Left ventricle myocardium inferior (tissue), 1 donor: ENCODE measurements around the gene RUFY3. TPM values are rescaled to one million over a fixed set of nuclear protein-coding genes. Genes with fewer than 3 reads are reported as not detected.
A peak's percentile ranks its signal among the peaks of the same experiment; 100 is the strongest.

Experiments
- DNase-seq: peaks from one replicate; pipeline ENCODE4 v3.0.0-alpha.2; 2020
- H3K27ac ChIP-seq: fragments of 200-600 bp; replicated peaks from 2 replicates; pipeline ENCODE4 v1.8.0; 2021
- H3K27me3 ChIP-seq: fragments of 200-600 bp; 2 replicates; pipeline ENCODE4 v1.8.0; 2021; ENCODE audit warnings: low read depth
- H3K36me3 ChIP-seq: fragments of 200-600 bp; 2 replicates; pipeline ENCODE4 v1.8.0; 2021
- H3K4me1 ChIP-seq: fragments of 200-600 bp; 2 replicates; pipeline ENCODE4 v1.8.0; 2021
- H3K4me3 ChIP-seq: fragments of 200-600 bp; 2 replicates; pipeline ENCODE4 v1.8.0; 2021; ENCODE audit warnings: mild to moderate bottlenecking, moderate library complexity
- H3K9me3 ChIP-seq: fragments of 200-600 bp; replicated peaks from 2 replicates; pipeline ENCODE4 v1.8.0; 2021
- intact Hi-C: fragments of 100-400 bp; cut with micrococcal nuclease; formaldehyde crosslinking; loops from one replicate; pipeline ENCODE4 v1.11.0; 2022
- total RNA-seq: library from RNA; stranded (reverse); fragmentation: NEBNext Ultra II Directional; extraction: Animal tissue kit (Norgen Biotek cat#: 25700); gene quantifications from one replicate; pipeline ENCODE4 v1.2.1, GENCODE V29; 2021
- TF ChIP-seq, protein P1 (sequence below): fragments of 200-600 bp; IDR thresholded peaks from 2 replicates; pipeline ENCODE4 v1.8.0; 2021; ENCODE audit warnings: antibody characterized with exemption, mild to moderate bottlenecking, borderline replicate concordance
- donor health status: DM: no; HTN: yes; CAD: no; lungs with severe emphysema.

Gene RUFY3
- total RNA-seq, 1 donor from 2014 or later: 20.5 TPM

DNA sequence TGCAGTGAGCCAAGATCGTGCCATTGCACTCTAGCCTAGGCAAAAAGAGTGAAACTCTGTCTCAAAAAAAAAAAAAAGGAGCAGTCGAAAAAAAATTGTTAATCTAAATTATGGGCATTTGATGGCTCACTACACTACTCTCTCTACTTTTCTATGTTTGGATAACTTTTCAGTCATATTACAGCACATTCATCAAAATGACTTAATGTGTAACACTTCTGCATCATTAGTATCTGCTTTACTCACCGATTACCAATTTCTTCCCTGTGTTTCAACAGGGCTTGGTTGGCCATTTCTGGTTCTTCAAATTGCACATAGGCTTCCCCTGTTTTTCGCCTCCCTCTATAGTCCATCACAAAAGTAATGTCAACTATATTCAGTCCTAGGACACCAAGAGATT, 109.5 kb downstream of the RUFY3 start:
- no peak for DNase-seq
- Histone ChIP-seq H3K4me3 (no peak overlapping the region), H3K4me1 (peaks cover 13% of the 10 kb centered on the region), H3K36me3 (peaks cover 88% of the 10 kb centered on the region), H3K27ac (no peak overlapping the region), H3K27me3 (no peaks in the 10 kb centered on the region), H3K9me3 (no peaks in the 10 kb centered on the region)
- TF ChIP-seq, protein P1, sequence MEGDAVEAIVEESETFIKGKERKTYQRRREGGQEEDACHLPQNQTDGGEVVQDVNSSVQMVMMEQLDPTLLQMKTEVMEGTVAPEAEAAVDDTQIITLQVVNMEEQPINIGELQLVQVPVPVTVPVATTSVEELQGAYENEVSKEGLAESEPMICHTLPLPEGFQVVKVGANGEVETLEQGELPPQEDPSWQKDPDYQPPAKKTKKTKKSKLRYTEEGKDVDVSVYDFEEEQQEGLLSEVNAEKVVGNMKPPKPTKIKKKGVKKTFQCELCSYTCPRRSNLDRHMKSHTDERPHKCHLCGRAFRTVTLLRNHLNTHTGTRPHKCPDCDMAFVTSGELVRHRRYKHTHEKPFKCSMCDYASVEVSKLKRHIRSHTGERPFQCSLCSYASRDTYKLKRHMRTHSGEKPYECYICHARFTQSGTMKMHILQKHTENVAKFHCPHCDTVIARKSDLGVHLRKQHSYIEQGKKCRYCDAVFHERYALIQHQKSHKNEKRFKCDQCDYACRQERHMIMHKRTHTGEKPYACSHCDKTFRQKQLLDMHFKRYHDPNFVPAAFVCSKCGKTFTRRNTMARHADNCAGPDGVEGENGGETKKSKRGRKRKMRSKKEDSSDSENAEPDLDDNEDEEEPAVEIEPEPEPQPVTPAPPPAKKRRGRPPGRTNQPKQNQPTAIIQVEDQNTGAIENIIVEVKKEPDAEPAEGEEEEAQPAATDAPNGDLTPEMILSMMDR: no peak
- intact Hi-C loops: no loop called here

DNA sequence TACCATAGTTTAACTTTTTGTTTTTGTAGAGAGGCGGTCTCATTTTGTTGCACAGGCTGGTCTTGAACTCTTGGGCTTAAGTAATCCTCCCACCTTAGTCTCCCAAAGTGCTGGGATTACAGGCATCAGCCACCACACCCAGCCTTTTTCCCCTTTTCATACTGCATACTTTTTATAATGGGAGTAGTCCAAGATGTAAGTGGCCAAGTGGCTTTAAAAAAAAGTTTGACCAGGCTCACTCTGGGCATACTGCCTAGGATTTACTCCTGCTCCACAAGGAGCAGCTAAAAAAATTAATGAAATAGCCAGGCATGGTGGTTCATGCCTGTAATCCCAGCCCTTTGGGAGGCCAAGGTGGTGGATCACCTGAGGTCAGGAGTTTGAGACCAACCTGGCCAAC, 111.9 kb downstream of the RUFY3 start:
- intact Hi-C loops: no loop called here
- TF ChIP-seq, protein P1: no peak
- Histone ChIP-seq H3K36me3 (peaks cover 64% of the 10 kb centered on the region), H3K4me3 (no peak overlapping the region), H3K4me1 (peaks cover 37% of the 10 kb centered on the region), H3K9me3 (no peaks in the 10 kb centered on the region), H3K27ac (no peak overlapping the region), H3K27me3 (no peaks in the 10 kb centered on the region)
- no peak for DNase-seq

DNA sequence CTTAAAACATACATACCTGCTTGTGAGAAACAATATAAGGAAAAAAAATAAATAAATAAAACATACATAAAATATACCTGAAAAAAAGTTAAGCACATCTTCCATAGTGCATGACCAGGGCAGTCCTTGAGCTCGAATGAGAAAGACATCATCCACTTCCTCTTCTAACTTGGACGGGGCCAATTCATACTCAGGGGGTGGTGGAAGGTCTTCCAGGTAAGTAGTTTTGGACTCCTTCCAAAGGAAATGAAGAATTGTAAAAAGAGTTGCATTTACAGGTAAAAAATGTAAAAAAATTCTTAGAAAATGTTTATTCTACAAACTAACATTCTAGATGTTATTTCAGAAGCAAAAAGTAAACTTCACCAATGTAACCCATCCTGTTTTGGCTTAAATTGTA, 114.3 kb downstream of the RUFY3 start:
- H3K27ac ChIP-seq: no peak overlapping the region
- H3K4me1 ChIP-seq: peaks cover 47% of the 10 kb centered on the region
- no peaks in the 10 kb centered on the region for H3K9me3 ChIP-seq
- H3K36me3 ChIP-seq: peaks cover 41% of the 10 kb centered on the region
- intact Hi-C loops: no loop called here
- TF ChIP-seq, protein P1: no peak
- no peaks in the 10 kb centered on the region for H3K27me3 ChIP-seq
- DNase-seq: no peak
- no peak overlapping the region for H3K4me3 ChIP-seq

DNA sequence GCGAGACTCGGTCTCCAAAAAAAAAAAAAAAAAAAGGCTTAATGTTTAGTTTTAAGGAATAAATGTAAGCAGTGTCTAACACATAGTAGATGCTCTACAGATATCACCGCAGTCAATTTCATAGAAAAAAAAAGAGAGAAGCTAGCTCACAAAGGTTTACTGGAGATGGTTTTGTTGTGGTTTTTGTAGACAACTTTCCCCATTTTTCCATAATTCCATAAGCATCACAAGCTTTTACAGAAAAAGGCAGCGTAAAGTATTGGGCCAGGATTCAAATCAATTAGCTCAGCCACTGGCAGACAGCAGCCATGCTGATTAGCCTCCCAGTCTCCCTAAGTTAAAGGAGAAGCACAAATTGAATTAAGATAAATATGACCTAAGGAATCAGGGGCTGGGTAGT, 116.4 kb downstream of the RUFY3 start:
- H3K27ac ChIP-seq: peak overlapping the region; percentile 98
- peaks cover 20% of the 10 kb centered on the region for H3K36me3 ChIP-seq
- no peaks in the 10 kb centered on the region for H3K27me3 ChIP-seq
- no peak for DNase-seq
- no peaks in the 10 kb centered on the region for H3K9me3 ChIP-seq
- intact Hi-C loops: no loop called here
- H3K4me3 ChIP-seq: peak overlapping the region; percentile 94
- TF ChIP-seq, protein P1: no peak
- H3K4me1 ChIP-seq: peaks cover 47% of the 10 kb centered on the region

DNA sequence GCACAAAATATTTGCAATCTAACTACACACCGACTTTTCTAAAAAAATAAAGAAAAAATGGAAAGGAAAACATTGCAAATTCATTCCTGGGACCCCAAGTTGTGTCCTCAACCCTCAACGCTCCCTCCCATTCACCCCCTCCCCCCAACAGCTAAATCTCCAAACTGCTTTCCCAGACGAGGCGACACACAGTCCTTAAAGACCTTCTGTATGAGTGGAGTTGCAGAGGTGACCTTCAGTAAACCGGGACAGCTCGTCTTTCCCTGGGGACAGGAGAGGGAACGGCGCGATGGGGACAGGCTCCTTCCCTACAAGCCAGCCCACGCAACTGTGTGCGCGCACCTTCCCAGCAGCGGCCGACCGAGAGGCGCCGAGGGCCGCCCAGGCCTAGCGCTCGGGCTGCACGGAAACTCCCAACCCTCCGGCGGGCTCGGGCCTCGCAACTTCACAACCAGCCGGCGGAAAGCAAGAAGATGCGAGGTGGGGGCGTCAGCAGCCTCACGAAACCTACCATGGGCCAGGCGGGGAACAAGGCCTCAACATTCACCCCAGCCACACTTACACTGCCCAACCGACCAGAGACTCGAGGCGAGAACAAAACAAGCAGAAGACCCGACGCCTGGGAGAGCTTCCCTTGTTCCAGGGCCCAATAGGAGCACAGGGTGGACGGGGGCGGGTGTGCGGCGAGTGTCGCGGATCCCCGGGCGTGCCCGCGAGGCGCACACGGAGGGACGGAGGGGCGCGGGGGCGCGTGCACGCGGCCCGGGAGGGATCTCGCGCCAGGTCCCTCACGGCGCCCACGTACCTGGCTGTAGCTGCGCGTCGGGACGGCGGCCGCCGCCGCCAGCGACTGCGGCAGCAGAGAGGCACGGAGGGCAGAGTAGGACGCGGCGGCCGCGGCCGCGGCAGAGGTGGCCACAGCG, 117.2 kb downstream of the RUFY3 start:
- DNase-seq: peak; percentile 72
- Histone ChIP-seq H3K27ac (peak overlapping the region; percentile 98), H3K36me3 (peaks cover 19% of the 10 kb centered on the region), H3K4me1 (peaks cover 43% of the 10 kb centered on the region), H3K9me3 (no peaks in the 10 kb centered on the region), H3K27me3 (no peaks in the 10 kb centered on the region), H3K4me3 (peak overlapping the region; percentile 94)
- intact Hi-C loops: no loop called here
- TF ChIP-seq, protein P1: no peak
